ENCODE measurements around the gene CRIM1. TPM values are rescaled to one million over a fixed set of nuclear protein-coding genes. Genes with fewer than 3 reads are reported as not detected.

The CRIM1 gene
- total and polyA plus RNA-seq, 4 donors, result 2.2 to 22.1 (median 9.6) TPM

DNA sequence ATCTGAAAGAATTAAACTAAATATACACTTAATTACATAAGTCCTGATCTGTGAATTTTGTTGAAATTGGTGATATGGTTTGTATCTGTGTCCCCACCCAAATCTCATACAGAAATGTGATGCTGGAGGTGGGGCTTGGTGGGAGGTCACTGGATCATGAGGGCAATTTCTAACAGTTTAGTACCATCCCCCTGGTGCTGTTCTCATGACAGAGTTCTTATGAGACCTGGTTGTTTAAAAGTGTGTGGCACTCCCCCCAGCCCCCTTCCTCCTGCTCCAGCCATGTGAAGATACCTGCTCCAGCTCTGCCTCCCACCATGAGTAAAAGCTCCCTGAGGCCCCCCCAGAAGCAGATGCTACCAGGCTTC lies 223.7 kb downstream of the CRIM1 start:
- TF ChIP-seq GABPA (IDR thresholded peaks at IDR 0.05 in 1 of 2, conservative IDR thresholded peaks at IDR 0.05 in 1 of 2), result no peak
- TF ChIP-seq YY1 (IDR thresholded peaks at IDR 0.05), result no peak
- no peak for TF ChIP-seq RXRA (IDR thresholded peaks at IDR 0.05)
- TF ChIP-seq FOXA1 (IDR thresholded peaks at IDR 0.05), result no peak
- TF ChIP-seq JUND (IDR thresholded peaks at IDR 0.05), result no peak
- TF ChIP-seq, protein P1, sequence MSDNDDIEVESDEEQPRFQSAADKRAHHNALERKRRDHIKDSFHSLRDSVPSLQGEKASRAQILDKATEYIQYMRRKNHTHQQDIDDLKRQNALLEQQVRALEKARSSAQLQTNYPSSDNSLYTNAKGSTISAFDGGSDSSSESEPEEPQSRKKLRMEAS (IDR thresholded peaks at IDR 0.05), result no peak
- TF ChIP-seq, protein P2, sequence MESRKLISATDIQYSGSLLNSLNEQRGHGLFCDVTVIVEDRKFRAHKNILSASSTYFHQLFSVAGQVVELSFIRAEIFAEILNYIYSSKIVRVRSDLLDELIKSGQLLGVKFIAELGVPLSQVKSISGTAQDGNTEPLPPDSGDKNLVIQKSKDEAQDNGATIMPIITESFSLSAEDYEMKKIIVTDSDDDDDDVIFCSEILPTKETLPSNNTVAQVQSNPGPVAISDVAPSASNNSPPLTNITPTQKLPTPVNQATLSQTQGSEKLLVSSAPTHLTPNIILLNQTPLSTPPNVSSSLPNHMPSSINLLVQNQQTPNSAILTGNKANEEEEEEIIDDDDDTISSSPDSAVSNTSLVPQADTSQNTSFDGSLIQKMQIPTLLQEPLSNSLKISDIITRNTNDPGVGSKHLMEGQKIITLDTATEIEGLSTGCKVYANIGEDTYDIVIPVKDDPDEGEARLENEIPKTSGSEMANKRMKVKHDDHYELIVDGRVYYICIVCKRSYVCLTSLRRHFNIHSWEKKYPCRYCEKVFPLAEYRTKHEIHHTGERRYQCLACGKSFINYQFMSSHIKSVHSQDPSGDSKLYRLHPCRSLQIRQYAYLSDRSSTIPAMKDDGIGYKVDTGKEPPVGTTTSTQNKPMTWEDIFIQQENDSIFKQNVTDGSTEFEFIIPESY (IDR thresholded peaks at IDR 0.05), result no peak
- no peak for TF ChIP-seq FOXA2 (IDR thresholded peaks at IDR 0.05)
- no peak for TF ChIP-seq NR2F2 (IDR thresholded peaks at IDR 0.05)
- no peak for TF ChIP-seq EGR1 (IDR thresholded peaks at IDR 0.05; ENCODE audit: low read depth in 2 of 2)
- TF ChIP-seq TAF1 (conservative IDR thresholded peaks at IDR 0.05), result no peak
- TF ChIP-seq, protein P3, sequence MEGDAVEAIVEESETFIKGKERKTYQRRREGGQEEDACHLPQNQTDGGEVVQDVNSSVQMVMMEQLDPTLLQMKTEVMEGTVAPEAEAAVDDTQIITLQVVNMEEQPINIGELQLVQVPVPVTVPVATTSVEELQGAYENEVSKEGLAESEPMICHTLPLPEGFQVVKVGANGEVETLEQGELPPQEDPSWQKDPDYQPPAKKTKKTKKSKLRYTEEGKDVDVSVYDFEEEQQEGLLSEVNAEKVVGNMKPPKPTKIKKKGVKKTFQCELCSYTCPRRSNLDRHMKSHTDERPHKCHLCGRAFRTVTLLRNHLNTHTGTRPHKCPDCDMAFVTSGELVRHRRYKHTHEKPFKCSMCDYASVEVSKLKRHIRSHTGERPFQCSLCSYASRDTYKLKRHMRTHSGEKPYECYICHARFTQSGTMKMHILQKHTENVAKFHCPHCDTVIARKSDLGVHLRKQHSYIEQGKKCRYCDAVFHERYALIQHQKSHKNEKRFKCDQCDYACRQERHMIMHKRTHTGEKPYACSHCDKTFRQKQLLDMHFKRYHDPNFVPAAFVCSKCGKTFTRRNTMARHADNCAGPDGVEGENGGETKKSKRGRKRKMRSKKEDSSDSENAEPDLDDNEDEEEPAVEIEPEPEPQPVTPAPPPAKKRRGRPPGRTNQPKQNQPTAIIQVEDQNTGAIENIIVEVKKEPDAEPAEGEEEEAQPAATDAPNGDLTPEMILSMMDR (IDR thresholded peaks at IDR 0.05; ENCODE audit: low read depth, low read length, missing input control), result no peak
- no peak for TF ChIP-seq RAD21 (IDR thresholded peaks at IDR 0.05)
- TF ChIP-seq, protein P4, sequence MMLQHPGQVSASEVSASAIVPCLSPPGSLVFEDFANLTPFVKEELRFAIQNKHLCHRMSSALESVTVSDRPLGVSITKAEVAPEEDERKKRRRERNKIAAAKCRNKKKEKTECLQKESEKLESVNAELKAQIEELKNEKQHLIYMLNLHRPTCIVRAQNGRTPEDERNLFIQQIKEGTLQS (IDR thresholded peaks at IDR 0.05), result no peak
- TF ChIP-seq SP1 (IDR thresholded peaks at IDR 0.05), result no peak
- no peak for TF ChIP-seq HNF4G (IDR thresholded peaks at IDR 0.05)
- TF ChIP-seq HNF4A (conservative IDR thresholded peaks at IDR 0.05), result no peak
- TF ChIP-seq, protein P5, sequence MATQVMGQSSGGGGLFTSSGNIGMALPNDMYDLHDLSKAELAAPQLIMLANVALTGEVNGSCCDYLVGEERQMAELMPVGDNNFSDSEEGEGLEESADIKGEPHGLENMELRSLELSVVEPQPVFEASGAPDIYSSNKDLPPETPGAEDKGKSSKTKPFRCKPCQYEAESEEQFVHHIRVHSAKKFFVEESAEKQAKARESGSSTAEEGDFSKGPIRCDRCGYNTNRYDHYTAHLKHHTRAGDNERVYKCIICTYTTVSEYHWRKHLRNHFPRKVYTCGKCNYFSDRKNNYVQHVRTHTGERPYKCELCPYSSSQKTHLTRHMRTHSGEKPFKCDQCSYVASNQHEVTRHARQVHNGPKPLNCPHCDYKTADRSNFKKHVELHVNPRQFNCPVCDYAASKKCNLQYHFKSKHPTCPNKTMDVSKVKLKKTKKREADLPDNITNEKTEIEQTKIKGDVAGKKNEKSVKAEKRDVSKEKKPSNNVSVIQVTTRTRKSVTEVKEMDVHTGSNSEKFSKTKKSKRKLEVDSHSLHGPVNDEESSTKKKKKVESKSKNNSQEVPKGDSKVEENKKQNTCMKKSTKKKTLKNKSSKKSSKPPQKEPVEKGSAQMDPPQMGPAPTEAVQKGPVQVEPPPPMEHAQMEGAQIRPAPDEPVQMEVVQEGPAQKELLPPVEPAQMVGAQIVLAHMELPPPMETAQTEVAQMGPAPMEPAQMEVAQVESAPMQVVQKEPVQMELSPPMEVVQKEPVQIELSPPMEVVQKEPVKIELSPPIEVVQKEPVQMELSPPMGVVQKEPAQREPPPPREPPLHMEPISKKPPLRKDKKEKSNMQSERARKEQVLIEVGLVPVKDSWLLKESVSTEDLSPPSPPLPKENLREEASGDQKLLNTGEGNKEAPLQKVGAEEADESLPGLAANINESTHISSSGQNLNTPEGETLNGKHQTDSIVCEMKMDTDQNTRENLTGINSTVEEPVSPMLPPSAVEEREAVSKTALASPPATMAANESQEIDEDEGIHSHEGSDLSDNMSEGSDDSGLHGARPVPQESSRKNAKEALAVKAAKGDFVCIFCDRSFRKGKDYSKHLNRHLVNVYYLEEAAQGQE (IDR thresholded peaks at IDR 0.05), result no peak
- Histone ChIP-seq H3K27ac (ENCODE audit: low read depth in 1 of 2, low read length in 2 of 2) (no peak overlapping the region), H3K36me3 (ENCODE audit: control insufficient read depth in 4 of 4, insufficient read depth in 3 of 4, low read depth in 1 of 4, low read length in 3 of 4) (peaks cover 15 to 38% (median 24%) of the 10 kb centered on the region in 4 donors), H3K4me1 (ENCODE audit: control insufficient read depth in 4 of 4, insufficient read depth in 4 of 4, low read length in 3 of 4) (no peaks in the 10 kb centered on the region), H3K9me3 (ENCODE audit: control insufficient read depth in 4 of 4, low read length in 3 of 4) (no peaks in the 10 kb centered on the region), H3K4me3 (ENCODE audit: low read depth in 1 of 3, low read length in 3 of 3) (no peak overlapping the region), H3K9ac (ENCODE audit: low read depth in 1 of 2, low read length in 2 of 2) (no peak overlapping the region), H3K27me3 (ENCODE audit: control insufficient read depth in 4 of 4, insufficient read depth in 4 of 4, low read length in 3 of 4) (no peaks in the 10 kb centered on the region)
- DNase-seq (ENCODE audit: low spot score), result no peak
